ENCODE measurements around the gene FKBP15.
"Not testable (repeated sequence)": the region's sequence is repeated elsewhere in the genome, so short reads cannot be mapped to it uniquely, and the experiment has no call there.

FKBP15 gene, protein sequence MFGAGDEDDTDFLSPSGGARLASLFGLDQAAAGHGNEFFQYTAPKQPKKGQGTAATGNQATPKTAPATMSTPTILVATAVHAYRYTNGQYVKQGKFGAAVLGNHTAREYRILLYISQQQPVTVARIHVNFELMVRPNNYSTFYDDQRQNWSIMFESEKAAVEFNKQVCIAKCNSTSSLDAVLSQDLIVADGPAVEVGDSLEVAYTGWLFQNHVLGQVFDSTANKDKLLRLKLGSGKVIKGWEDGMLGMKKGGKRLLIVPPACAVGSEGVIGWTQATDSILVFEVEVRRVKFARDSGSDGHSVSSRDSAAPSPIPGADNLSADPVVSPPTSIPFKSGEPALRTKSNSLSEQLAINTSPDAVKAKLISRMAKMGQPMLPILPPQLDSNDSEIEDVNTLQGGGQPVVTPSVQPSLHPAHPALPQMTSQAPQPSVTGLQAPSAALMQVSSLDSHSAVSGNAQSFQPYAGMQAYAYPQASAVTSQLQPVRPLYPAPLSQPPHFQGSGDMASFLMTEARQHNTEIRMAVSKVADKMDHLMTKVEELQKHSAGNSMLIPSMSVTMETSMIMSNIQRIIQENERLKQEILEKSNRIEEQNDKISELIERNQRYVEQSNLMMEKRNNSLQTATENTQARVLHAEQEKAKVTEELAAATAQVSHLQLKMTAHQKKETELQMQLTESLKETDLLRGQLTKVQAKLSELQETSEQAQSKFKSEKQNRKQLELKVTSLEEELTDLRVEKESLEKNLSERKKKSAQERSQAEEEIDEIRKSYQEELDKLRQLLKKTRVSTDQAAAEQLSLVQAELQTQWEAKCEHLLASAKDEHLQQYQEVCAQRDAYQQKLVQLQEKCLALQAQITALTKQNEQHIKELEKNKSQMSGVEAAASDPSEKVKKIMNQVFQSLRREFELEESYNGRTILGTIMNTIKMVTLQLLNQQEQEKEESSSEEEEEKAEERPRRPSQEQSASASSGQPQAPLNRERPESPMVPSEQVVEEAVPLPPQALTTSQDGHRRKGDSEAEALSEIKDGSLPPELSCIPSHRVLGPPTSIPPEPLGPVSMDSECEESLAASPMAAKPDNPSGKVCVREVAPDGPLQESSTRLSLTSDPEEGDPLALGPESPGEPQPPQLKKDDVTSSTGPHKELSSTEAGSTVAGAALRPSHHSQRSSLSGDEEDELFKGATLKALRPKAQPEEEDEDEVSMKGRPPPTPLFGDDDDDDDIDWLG

DNA sequence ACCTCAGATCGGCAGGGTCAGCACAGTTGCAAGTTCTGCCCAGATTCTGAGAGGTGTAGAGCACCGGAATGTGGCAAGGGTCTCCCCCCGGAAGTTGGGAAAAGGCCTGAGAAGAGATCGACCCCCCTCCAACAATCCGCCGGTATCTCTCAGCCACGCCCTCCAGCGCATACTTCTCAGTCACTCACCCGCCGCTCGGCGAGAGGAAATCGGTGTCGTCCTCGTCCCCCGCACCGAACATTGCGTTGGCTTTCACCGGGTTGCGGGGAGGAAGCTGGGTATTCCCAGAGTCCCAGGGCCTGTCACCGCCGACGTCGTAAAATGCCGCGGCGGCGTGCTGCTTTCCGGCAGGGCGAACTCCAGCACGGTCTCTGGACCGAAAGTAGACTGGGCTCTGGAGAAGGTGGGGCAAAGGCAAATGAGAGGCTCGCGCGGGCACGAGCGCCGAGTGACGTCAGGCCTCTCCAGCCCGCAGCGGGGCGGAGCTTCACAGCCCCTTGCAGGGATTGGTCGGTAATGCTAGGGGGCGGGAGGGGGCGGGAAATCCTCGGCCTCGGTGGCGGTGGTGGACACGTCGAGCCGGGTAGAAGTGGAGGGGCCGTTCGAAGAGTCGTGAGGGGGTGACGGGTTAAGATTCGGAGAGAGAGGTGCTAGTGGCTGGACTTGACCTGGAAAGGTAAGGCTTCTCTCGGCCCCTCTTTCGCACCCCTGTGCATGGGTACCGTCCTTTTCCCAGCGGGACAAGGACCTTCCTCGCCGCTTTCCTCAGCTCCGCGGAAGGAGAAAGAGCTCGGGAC lies at the start of gene FKBP15, which contains the start of gene SLC31A1:
TSS of gene FKBP15 (minus strand) at position 275 of the 797 bp plus-strand sequence. CDS start at position 241, 34 bp downstream.
TSS of gene SLC31A1 (plus strand) at position 542 of the 797 bp plus-strand sequence. CDS start 34,605 bp downstream, outside the sequence.
- peak; percentile 98 for DNase-seq

DNA sequence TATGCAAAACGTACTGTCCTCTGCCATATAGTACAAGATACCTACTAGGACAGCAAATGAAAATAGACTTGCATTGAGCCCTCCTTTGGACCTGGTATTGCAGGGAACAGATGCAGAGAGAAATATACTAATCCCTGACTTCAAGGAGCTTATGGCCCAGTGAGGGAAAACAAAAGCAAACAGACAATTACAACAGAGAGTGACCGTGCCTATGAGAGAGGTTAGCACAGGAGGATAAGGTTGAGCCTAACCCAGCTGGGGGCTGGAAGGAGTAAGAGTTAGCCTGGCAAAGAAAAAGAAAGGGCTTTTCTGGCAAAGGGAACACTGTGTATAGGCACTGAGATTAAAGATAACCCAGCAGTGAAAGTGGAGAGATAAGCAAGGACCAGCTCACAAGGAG lies 48.8 kb upstream of the FKBP15 start:
- no peak for DNase-seq

DNA sequence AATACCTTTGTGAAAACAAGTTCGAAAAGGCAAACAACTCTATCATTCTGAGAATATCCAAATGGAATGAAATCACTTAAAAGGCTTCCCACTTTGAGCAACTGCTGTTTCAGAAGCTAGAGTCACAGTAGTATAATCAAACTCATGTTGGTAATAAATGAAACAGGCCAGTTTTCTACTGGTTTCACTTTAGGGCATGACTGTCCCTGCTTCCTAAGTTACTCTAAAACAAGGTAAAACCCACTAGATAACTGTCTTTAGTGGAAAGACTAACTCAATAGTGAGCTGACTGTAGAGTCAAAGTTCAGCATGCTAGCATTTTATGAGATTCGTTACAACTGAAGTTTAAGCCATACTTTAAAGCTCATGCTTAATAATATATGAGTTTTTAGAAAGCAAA lies 48.3 kb upstream of the FKBP15 start:
- DNase-seq = no peak

DNA sequence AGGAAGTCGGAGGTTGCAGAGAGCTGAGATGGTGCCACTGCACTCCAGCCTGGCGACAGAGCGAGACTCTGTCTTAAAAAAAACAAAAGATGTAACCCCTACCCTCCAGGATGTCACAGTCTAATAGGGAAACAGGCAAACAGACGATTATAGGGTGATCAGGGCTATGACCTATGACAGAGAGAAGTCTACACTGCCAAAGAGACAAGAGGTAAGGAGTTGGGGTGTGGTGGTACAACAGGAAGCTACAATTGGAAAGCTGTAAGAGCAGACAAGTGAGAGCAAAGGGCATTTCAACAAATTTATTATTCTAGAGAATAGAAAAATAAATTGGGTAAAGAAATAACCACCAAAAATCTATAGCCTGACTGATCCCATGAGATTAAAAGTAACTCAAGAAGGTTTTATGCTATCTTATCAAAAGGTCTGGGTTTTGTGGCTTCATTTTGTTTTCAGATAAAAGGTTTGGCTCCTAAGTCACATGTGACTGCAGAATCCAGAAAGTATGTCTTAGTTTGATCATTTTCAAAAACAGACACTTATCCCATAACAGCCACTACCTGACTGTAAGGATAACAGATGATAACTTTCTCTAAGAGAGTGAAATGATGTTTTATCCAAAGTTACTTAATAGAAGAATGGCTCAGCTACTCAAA lies 47.0 kb upstream of the FKBP15 start:
- no peak for DNase-seq

DNA sequence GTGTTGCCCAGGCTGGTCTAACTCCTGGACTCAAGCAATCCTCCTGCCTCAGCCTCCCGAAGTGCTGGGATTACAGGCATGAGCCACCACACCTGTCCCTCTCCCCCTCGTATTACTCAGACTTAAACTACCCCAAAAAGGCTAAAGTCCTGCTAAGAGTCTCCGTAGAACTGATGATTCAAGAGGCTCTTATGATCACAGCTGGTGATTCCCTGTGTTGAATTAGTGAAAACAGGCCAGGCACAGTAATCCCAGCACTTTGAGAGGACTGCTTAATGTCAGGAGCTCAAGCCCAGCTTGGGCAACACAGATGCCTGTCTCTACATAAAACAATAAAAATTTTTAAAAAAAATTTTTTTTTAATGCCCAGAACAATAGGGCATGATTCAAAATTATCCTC lies 45.1 kb upstream of the FKBP15 start:
- DNase-seq = no peak

DNA sequence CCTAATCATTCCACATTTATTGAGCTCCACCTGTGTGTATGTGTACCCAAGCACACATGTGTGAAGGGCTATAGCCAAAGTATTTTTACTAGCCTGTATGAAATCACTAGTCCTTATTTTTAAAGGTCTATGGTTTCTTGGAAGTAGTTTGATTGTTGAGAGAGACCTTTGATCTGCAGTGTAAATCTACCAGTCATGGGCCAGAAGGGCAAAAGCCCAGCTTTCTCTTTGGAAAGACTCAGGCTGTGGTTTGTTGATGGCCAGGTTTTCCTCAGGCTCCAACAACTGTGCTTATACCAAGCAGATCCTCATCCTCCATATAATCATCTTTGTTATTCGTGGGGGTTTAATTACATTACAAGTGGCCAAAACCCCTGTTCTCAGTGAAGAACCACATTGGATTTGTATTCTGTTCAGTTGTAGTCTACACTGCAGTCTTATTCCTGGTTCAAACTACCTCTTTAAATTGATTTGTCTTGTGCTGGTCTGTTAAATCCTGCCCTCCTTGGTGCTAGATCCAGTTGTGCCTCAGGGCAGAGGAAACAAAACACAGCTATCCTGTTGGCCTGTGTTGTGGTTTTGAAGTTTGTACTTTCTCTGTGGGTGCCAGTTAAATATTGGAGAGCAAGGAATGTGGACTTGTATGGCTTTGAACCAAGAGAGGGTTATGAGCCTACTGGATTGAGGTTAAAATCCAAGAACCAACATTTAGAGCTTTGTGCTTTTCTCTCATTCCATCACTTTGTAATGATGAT lies 41.0 kb upstream of the FKBP15 start:
- DNase-seq = no peak

DNA sequence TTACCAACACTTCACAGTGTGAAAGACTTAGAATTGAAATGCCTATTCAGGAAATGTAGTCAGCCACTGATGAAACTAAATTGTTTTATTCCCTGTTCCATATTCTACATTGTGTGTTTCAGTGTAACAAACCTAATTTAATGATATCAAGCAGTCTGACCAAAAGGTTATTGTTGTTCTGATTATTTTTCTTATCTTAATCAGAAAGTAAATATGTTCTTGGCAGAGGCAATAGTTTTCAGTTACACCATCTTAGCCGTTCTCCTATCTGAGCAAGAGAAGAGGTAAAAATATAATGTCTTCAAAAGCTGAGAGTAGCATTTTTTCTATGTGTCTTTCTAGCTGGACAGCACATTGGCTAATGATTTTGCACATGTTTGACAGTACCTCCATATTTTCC lies 37.2 kb upstream of the FKBP15 start:
- no peak for DNase-seq

DNA sequence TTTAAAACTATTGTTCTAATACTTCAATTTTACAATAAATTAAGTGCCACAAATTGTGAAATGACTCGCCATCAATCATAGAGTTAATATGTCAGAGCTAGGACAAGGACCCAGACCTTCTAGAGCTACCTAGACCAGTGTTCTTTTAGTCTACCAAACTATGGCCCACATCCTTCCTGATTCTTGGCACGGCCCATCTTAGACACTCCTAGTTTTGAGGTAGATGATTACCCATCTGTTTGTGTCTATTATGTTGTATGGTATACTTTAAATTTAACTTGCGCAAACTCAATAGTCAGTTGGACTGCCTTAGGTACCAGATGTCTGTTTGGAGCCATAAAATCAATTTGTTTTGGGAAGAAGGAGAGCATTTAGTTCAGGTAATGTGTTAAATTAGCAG lies 36.8 kb upstream of the FKBP15 start:
- no peak for DNase-seq

DNA sequence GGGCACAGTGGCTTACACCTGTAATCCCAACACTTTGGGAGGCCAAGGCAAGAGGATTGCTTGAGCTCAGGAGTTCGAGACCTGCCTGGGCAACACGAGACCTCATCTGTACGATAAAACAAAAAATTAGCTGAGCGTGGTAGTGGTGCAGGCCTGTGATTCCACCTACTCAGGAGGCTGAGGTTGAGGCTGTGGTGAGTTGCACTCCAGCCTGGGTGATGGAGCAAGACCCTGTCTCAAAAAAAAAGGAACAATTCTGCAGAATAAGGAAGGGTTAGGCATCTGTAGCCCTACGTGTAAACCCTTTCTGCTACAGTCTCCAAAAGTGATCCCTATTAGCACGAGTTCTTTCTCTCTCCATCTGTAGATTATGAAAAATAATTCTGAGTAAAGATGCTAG lies 34.4 kb upstream of the FKBP15 start:
- no peak for DNase-seq

DNA sequence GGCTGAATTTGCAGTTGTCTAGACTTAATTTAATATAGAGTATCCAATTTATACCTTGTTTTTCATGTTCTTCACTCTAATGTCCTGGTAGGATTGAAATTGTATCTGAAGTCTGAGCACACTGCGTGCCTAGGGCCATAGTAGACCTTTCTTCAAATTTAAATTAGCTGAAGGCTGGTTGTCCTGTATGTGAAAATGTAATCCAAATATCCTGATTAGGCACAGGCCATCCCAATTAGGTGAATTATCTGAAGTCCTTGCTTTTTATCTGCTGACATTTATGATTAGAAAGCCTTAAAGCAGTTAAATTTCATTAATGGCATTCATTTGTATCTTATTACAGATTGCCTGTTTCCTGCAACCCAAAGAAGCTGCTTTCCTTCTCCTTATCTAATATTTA lies 33.9 kb upstream of the FKBP15 start:
- no peak for DNase-seq

DNA sequence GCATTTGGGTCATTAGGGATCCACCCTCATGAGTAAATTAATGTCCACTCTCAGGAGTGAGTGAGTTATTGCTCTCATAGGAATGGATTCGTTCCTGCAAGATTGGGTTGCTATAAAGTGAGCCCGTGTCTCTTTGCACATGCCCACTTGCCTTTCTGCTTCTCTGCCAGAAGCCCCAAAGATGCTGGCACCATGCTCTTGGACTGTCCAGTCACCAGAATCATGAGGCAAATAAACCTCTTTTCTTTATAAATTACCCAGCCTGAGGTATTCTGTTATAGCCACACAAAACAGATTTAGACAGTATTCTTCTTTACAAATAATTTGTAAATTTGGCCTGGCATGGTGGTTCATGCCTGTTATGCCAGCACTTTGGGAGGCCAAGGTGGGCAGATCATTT lies 29.7 kb upstream of the FKBP15 start:
- no peak for DNase-seq

DNA sequence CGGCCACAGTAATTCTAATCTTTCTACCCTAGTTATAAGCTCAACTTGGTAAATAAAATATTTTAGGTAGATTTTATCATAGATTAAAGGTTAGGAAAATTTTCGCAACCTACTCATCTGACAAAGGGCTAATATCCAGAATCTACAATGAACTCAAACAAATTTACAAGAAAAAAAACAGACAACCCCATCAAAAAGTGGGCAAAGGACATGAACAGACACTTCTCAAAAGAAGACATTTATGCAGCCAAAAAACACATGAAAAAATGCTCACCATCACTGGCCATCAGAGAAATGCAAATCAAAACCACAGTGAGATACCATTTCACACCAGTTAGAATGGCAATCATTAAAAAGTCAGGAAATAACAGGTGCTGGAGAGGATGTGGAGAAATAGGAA lies 28.6 kb upstream of the FKBP15 start:
- not testable (repeated sequence) for DNase-seq

DNA sequence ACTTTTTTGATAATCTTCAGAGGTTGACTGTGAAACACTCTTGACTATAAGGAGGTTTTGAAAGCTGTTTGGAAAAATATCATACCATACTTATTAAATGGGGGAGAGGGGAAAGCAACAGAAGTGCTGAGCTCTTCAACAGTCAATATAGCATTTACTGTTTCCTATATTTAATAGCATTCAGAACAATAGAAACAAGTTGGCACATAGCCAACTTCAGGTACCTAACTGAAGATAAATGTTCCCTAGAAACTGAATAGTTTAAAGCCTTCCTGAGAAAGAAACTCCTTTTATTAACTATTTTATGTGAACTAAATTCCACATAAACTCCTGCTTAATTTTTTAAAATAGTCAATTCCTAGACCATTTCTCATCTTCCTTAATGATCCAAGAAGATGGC lies 26.6 kb upstream of the FKBP15 start:
- DNase-seq = no peak

DNA sequence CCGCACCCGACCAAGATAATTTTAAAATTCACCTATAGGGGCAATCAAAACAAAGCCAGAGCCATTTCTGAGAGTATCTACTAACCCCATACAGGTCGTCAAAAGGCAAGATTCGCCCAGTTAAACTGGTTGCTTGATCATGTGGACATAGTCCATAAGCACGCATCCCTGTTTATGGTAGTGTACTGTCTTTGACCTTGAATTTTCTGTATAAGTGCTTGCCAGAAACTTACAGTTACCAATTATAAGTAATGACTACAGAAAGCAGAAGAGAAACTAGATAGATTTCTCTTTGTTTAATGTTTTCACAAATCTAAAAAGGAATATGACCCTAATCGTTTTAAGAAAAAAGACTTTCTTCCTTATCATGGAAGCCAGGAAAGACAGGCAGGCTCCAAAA lies 25.9 kb upstream of the FKBP15 start:
- no peak for DNase-seq

DNA sequence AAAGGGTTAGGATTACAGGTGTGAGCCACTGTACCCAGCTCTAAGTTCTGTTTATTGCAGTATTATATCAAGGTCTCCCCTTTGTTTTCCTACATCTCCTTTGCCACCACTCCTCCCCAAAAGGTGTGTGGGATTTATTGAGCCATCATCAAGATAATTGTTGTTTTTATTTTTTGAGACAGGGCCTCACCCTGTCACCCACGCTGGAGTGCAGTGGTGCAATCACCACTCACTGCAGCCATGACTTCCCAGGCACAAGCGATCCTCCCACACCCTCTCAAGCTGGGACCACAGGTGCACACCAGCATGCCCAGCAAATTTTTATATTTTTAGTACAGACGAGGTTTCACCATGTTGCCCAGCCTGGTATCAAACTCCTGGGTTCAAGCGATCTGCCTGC lies 24.8 kb upstream of the FKBP15 start:
- DNase-seq = no peak

DNA sequence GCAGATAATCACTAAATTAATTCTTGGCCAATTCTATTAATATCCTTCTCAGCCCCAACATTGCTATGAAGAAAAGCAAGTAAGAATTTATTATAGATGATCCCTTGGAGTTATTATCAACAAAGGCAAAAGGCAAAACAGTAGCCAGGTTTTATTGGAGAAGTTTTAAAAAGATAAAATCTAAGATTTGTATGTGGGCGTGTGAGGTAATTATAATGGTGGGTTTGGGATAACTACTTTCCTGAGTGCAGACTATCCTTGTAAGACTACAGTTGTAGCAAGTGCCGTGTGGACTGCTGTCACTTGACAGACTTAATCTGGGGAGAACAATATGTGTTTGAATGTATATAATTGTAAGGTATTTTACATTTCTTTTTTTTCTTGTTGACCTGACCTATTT lies 23.5 kb upstream of the FKBP15 start:
- no peak for DNase-seq

DNA sequence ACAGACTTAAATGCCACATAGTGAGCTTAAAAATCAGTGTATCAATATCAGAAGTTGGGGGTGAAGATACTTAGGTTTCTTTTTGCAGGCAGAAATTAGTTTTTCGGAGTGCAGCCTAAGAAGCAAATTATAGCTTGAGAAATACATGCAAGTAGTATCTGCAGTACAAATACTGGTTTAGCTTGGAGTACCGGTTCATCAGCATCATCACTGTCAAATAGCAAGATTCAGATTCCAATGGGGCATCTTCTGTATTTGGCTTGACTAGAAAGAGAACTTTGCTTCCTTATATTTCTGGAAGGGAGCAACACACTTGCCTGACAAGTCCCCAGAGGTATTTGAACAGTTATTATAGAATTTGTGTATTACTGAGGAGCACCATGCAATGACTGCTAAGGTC lies 20.1 kb upstream of the FKBP15 start:
- no peak for DNase-seq

DNA sequence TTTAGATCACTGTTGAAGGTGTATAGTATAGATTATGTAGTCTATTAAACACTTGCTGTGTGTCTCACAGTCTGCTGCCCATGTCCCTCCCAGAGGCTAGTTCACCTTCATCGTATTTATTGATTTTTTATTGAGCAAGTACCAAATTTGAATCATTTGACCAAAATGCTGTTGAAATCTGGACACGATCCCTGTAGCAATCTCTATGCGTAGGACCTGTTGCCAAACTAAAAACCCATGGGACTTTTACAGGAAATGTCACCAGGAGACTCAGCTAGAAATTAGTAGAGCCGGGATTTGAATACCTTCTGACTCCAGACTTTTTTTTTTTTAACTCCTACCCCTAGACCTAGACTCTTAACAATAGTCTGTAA lies 17.8 kb upstream of the FKBP15 start:
- no peak for DNase-seq

DNA sequence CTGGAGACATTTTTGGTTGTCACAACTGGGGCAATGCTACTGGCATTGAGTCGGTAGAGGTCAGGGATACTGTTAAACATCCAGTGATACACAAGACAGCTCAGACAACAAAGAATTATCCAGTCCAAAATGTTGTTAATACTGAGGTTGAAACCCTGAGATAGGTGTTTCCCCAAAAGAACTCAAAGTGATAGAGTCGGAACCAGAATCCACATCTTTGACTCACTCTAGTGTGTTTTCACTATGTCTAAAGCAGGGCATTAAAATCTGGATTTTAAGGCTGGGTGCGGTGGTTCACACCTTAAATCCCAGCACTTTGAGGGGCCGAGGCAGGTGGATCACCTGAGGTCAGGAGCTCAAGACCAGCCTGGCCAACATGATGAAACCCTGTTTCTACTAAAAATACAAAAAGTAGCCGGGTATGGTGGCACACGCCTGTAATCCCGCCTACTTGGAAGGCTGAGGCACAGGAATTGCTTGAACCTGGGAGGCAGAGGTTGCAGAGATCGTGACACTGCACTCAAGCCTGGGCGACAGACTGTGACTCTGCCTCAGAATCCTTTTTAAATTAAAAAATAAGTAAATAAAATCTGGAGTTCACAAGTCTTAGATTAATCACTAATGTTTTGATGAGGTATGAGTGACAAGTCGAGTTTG lies 17.3 kb upstream of the FKBP15 start:
- no peak for DNase-seq

DNA sequence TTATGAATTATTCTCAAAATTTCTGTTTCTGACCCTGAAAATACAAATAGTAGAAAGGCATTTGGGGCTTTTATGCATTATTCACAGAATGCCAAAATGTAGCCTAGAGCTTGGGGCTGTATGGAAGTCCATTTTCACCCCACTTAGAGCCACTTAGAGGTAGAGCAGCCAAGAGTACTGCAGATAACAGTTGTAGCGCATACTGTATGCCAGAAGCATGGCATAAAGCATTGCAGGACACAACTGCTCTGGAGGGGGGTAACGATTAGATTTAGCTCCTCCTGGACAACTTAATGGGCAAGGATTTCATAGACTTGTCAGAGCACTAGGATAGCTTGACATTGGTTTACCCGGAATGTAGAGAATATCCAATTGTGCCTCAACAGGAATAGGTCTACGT lies 15.9 kb upstream of the FKBP15 start:
- DNase-seq = no peak
